Breast epithelium (tissue), 4 donors: ENCODE data around the gene SH2D6. TPM values are rescaled to one million over a fixed set of nuclear protein-coding genes. Genes with fewer than 3 reads are reported as not detected.

Experiments used
- DNase-seq, 2 donors: peaks; one replicate each; pipeline ENCODE4 v3.0.0-alpha.2; 2019; ENCODE audit warnings: low spot score in 2 of 2
- H3K27ac ChIP-seq, 2 donors: fragments of 200-600 bp; sonication (generic) in 1 of 2; one replicate each; pipeline ENCODE4 v1.5.1; 2016 to 2019; ENCODE audit warnings: mild to moderate bottlenecking in 1 of 2
- H3K27me3 ChIP-seq, 2 donors: fragments of 200-600 bp; sonication (generic) in 1 of 2; one replicate each; pipeline versions ENCODE4 v1.5.1 to v1.6.0; 2017 to 2019; ENCODE audit warnings: control low read depth in 1 of 2, mild to moderate bottlenecking in 1 of 2
- H3K36me3 ChIP-seq: fragments of 200-600 bp; one replicate; pipeline ENCODE4 v1.5.1; 2019
- H3K4me1 ChIP-seq, 2 donors: fragments of 200-600 bp; sonication (generic); one replicate each; pipeline ENCODE4 v1.5.1; 2016 to 2019; ENCODE audit warnings: control low read depth in 1 of 2
- H3K4me3 ChIP-seq, 3 donors: fragments of 200-600 bp; sonication (generic); 1 replicate in 2 of 3; 2 replicates in 1 of 3; pipeline ENCODE4 v1.5.1; 2016 to 2019; ENCODE audit warnings: mild to moderate bottlenecking in 3 of 3, moderate library complexity in 2 of 3
- H3K9me3 ChIP-seq, 2 donors: fragments of 200-600 bp; sonication (generic) in 1 of 2; one replicate each; pipeline ENCODE4 v1.5.1; 2016 to 2019; ENCODE audit warnings: control low read depth in 1 of 2
- CTCF ChIP-seq, 3 donors: fragments of 450-650 bp; IDR thresholded peaks; one replicate each; pipeline ENCODE4 v1.5.1; 2016 to 2017; ENCODE audit warnings: antibody characterized with exemption in 3 of 3, mild to moderate bottlenecking in 3 of 3, moderate library complexity in 3 of 3
- POLR2A ChIP-seq: fragments of 450-650 bp; IDR thresholded peaks from one replicate; pipeline ENCODE4 v1.6.1; 2016; ENCODE audit warnings: antibody characterized with exemption, mild to moderate bottlenecking, moderate library complexity
- POLR2AphosphoS5 ChIP-seq, 3 donors: sonication (generic); formaldehyde crosslinking; IDR thresholded peaks; one replicate each; pipeline ENCODE4 v1.6.1; 2017; ENCODE audit warnings: antibody characterized with exemption in 3 of 3
- intact Hi-C: fragments of 100-400 bp; cut with DNase I; formaldehyde crosslinking; loops from one replicate; pipeline ENCODE4 v1.15.1; 2023; ENCODE audit warnings: low total_unique reads
- total RNA-seq, 3 donors: library from RNA; depleted of rRNA; stranded (reverse); fragments of >200 nt; gene quantifications; one replicate each; pipeline ENCODE4 v1.1.0, GENCODE V29; 2016

SH2D6 gene
- total RNA-seq, 3 donors from 2014 or later: not detected

GRCh38 chr2:85401464-85401805, 17.1 kb upstream of the SH2D6 start:
- DNase-seq: no peak

GRCh38 chr2:85401844-85402243, 16.7 kb upstream of the SH2D6 start:
- DNase-seq: no peak
- Histone ChIP-seq H3K4me3 (no peak overlapping the region), H3K36me3 (no peaks in the 10 kb centered on the region), H3K27me3 (no peaks in the 10 kb centered on the region), H3K9me3 (no peaks in the 10 kb centered on the region), H3K27ac (no peak overlapping the region), H3K4me1 (peaks cover 0 to 6% of the 10 kb centered on the region in 2 donors)
- intact Hi-C loops: no loop called here
- no peak for TF ChIP-seq POLR2A
- TF ChIP-seq POLR2AphosphoS5 (IDR thresholded peaks at IDR 0.05): no peak
- no peak for TF ChIP-seq CTCF (IDR thresholded peaks at IDR 0.05)

More at GRCh38 chr2:85401464-85401805, 17.1 kb upstream of the SH2D6 start:
- Histone ChIP-seq H3K4me1 (peaks cover 0 to 6% of the 10 kb centered on the region in 2 donors), H3K4me3 (no peak overlapping the region), H3K27ac (no peak overlapping the region), H3K9me3 (no peaks in the 10 kb centered on the region), H3K36me3 (no peaks in the 10 kb centered on the region), H3K27me3 (no peaks in the 10 kb centered on the region)
- intact Hi-C loops: no loop called here
- TF ChIP-seq POLR2A: no peak

- H3K9me3 ChIP-seq: no peaks in the 10 kb centered on the region
- intact Hi-C loops: no loop called here
- no peak overlapping the region for H3K4me3 ChIP-seq
- DNase-seq: no peak
- peaks cover 6 to 11% of the 10 kb centered on the region in 2 donors for H3K4me1 ChIP-seq
- no peak overlapping the region for H3K27ac ChIP-seq
- no peaks in the 10 kb centered on the region for H3K27me3 ChIP-seq
- TF ChIP-seq POLR2A (no peak), POLR2AphosphoS5 (IDR thresholded peaks at IDR 0.05) (no peak), CTCF (IDR thresholded peaks at IDR 0.05) (no peak)
- H3K36me3 ChIP-seq: no peaks in the 10 kb centered on the region
These were observed 13.1 kb upstream of the SH2D6 start for GRCh38 chr2:85405201-85406059.

GRCh38 chr2:85409845-85410583, 8.5 kb upstream of the SH2D6 start, which contains the start of gene CAPG:
Gene CAPG (minus strand): TSS chr2:85410366. CDS start chr2:85402145, 8,221 bp downstream.
- no peaks in the 10 kb centered on the region for H3K27me3 ChIP-seq
- peak; percentile 68 to 75 for DNase-seq
- H3K4me3 ChIP-seq: peak within 1 kb of the TSS; percentile 11 to 60 (median 36)
- peak within 1 kb of the TSS; percentile 81 to 86 for H3K27ac ChIP-seq
- no peak for TF ChIP-seq CTCF (IDR thresholded peaks at IDR 0.05)
- TF ChIP-seq POLR2AphosphoS5 (IDR thresholded peaks at IDR 0.05): no peak
- no peak for TF ChIP-seq POLR2A
- intact Hi-C loops: no loop called here
- no peaks in the 10 kb centered on the region for H3K9me3 ChIP-seq
- H3K36me3 ChIP-seq: no peaks in the 10 kb centered on the region
- peaks cover 10 to 13% of the 10 kb centered on the region in 2 donors for H3K4me1 ChIP-seq

GRCh38 chr2:85410584-85411404, 7.7 kb upstream of the SH2D6 start:
- TF ChIP-seq POLR2A (no peak), POLR2AphosphoS5 (IDR thresholded peaks at IDR 0.05) (no peak), CTCF (IDR thresholded peaks at IDR 0.05) (no peak)
- H3K9me3 ChIP-seq: no peaks in the 10 kb centered on the region
- H3K4me1 ChIP-seq: peaks cover 10 to 13% of the 10 kb centered on the region in 2 donors
- no peak for DNase-seq
- no peaks in the 10 kb centered on the region for H3K27me3 ChIP-seq
- H3K4me3 ChIP-seq: peak overlapping the region in 2 of 3 donors; percentile 36 to 60
- intact Hi-C loops: no loop called here
- H3K36me3 ChIP-seq: no peaks in the 10 kb centered on the region
- peak overlapping the region; percentile 81 to 86 for H3K27ac ChIP-seq
